H7 (cell line): Measurements from ENCODE around the gene CASTOR2. TPM values are rescaled to one million over a fixed set of nuclear protein-coding genes. Genes with fewer than 3 reads are reported as not detected.
A peak's percentile ranks its signal among the peaks of the same experiment; 100 is the strongest.

Experiments used
- DNase-seq: peaks from one replicate; pipeline ENCODE4 v3.0.0; 2012
- H3K27me3 ChIP-seq: 2 replicates; pipeline ENCODE4 v1.6.0; 2011; ENCODE audit warnings: mild to moderate bottlenecking, low read length; ENCODE audit not compliant: control insufficient read depth, insufficient read depth
- H3K36me3 ChIP-seq: replicated peaks from 2 replicates; pipeline ENCODE4 v1.5.1; 2011; ENCODE audit warnings: low read length; ENCODE audit not compliant: control insufficient read depth, insufficient read depth
- H3K4me3 ChIP-seq: 2 replicates; pipeline ENCODE4 v1.5.1; 2011; ENCODE audit warnings: low read depth, mild to moderate bottlenecking, control low read depth, low read length, moderate library complexity; ENCODE audit not compliant: insufficient read depth
- total RNA-seq: library from RNA; depleted of rRNA; stranded (reverse); fragments of >200 nt; shearing (Covaris generic); gene quantifications from 2 replicates; pipeline ENCODE4 v1.2.3, GENCODE V29; 2014

CASTOR2 gene
- total RNA-seq, 1 experiment from 2014 or later, result 28.5 TPM

DNA sequence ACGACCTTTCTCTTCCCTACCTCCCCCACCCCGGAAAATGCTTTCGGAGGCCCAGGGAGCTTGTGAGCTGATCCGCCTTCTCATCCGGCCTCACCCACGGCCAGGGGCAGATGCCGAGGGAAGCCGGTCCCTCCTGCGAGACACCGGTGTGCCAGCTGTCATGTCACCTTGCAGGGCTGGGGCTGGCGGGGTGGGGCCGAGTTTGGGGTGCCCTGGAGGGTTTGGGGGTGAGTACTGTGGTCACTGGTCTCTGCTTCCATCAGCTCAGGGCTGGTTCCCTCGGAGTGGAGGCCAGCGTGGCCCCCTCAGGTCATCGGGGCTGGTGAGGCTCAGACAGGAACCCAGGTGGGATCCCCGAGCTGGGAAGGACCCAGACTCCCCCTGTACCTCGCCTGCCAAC, 60.4 kb downstream of the CASTOR2 start:
- Histone ChIP-seq H3K4me3 (no peak overlapping the region), H3K36me3 (peaks cover 2% of the 10 kb centered on the region; the same call in 1 of the 2 replicates), H3K27me3 (no peaks in the 10 kb centered on the region)
- DNase-seq, result peak; percentile 51

DNA sequence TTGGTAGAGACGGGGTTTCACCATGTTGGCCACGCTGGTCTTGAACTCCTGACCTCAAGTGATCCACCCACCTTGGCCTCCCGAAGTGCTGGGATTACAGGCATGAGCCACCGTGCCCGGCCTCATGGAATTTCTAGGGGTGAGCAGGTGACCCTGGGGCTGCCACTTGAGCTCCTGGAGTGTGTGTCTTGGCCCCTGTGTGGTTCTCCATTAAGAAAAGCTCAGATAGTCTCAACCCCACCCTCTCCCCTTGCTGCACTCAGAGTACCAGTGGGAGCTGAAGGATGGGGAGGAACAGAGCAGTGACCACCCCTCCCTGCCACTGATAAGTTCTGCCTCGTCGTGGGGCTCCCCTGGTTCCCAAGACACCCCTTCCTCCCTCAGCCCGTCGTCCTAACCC, 63.8 kb downstream of the CASTOR2 start:
- H3K36me3 ChIP-seq, result peaks cover 2% of the 10 kb centered on the region; the same call in 1 of the 2 replicates
- DNase-seq, result peak; percentile 31
- no peak overlapping the region for H3K4me3 ChIP-seq
- no peaks in the 10 kb centered on the region for H3K27me3 ChIP-seq

DNA sequence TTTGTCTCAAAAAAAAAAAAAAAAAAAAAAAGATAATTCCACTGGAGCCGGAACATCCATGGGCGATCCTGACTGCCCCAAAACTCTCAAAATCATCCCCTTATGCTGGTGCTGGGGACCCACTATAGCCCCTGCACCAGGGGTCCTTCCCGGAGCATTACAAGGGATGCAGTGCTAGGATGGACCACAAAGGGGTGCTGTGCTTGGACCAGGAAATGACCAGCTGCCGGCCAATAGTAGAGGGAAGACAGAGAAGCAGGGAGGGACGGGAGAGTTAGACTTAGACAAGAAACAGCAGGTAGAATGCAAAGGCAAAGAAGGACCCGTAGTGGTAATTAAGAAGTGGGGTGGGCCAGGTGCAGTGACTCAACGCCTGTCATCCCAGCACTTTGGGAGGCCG, 68.6 kb downstream of the CASTOR2 start:
- no peaks in the 10 kb centered on the region for H3K27me3 ChIP-seq
- H3K36me3 ChIP-seq, result no peaks in the 10 kb centered on the region
- no peak overlapping the region for H3K4me3 ChIP-seq
- DNase-seq, result peak; percentile 91

- H3K36me3 ChIP-seq, result no peaks in the 10 kb centered on the region
- DNase-seq, result no peak
- H3K4me3 ChIP-seq, result no peak overlapping the region
- H3K27me3 ChIP-seq, result no peaks in the 10 kb centered on the region
These were observed 69.3 kb downstream of the CASTOR2 start for GRCh38 chr7:75033826-75034225.

DNA sequence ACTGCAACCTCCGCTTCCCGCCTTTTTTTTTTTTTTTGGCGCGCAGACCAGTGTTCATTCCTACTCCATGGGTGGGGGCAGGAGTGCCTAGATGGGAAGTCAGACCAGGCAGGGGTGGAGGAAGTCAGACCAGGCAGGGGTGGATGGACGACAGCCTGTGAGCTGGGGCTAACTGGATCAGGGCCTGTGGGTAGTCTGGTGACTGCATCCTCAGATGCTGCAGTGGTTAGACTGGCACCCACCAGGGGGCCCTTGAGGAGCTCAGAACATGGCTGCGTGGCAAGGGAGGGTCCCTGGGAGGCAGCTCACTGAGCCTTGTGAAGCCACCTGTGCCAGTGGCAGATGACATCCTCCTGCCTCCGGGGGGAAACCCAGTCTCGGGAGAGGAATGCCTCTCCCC, 74.0 kb downstream of the CASTOR2 start:
- Histone ChIP-seq H3K36me3 (peaks cover 7% of the 10 kb centered on the region), H3K4me3 (no peak overlapping the region), H3K27me3 (no peaks in the 10 kb centered on the region)
- DNase-seq, result peak; percentile 64

- Histone ChIP-seq H3K36me3 (peaks cover 9% of the 10 kb centered on the region), H3K4me3 (no peak overlapping the region), H3K27me3 (no peaks in the 10 kb centered on the region)
- DNase-seq, result no peak
These were observed 74.7 kb downstream of the CASTOR2 start for GRCh38 chr7:75039166-75039565.

DNA sequence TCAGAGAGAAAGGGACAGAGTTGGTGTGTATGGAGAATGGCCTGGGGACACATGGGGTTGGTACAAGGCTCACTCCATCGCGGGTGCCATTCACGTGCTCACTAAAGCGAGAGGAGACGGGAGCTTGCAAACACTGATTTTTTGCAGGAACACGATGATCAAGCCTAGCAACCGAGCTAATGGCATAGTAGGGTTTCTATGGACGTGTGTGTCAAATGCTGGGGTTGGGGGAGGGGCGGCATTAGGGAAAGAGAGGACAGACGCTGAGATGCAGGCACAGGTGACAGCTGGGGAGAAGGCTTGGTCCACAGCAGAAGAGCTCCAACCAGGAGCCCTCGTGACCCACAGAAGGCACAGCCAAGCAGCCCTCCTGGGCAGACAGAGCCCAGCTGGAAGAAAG, 75.2 kb downstream of the CASTOR2 start:
- H3K4me3 ChIP-seq, result no peak overlapping the region
- DNase-seq, result no peak
- peaks cover 9% of the 10 kb centered on the region for H3K36me3 ChIP-seq
- no peaks in the 10 kb centered on the region for H3K27me3 ChIP-seq

- no peak for DNase-seq
- no peak overlapping the region for H3K4me3 ChIP-seq
- H3K36me3 ChIP-seq, result peaks cover 9% of the 10 kb centered on the region
- no peaks in the 10 kb centered on the region for H3K27me3 ChIP-seq
These were observed 76.0 kb downstream of the CASTOR2 start for GRCh38 chr7:75040512-75040911.

DNA sequence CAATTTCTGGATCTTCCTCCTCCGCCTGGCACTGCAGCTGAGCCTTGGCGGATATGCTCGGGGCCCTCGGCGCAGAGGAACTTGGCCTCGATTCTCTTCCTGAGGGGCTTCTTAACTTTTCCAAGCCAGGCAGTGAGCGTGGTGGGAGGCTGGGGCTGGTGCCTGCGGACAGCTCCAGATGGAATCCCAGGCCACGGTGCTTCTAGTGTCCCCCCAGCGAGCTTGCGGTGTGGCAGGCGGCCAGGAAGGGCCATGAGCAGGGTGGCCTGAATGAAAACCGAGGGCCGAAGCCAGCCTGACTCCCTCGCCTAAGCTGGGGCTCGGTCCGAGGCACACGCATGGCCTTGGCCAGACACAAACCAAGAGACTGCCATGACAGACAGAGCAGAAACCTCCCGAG, 77.8 kb downstream of the CASTOR2 start:
- Histone ChIP-seq H3K27me3 (no peaks in the 10 kb centered on the region), H3K4me3 (no peak overlapping the region), H3K36me3 (peaks cover 9% of the 10 kb centered on the region)
- DNase-seq, result no peak

DNA sequence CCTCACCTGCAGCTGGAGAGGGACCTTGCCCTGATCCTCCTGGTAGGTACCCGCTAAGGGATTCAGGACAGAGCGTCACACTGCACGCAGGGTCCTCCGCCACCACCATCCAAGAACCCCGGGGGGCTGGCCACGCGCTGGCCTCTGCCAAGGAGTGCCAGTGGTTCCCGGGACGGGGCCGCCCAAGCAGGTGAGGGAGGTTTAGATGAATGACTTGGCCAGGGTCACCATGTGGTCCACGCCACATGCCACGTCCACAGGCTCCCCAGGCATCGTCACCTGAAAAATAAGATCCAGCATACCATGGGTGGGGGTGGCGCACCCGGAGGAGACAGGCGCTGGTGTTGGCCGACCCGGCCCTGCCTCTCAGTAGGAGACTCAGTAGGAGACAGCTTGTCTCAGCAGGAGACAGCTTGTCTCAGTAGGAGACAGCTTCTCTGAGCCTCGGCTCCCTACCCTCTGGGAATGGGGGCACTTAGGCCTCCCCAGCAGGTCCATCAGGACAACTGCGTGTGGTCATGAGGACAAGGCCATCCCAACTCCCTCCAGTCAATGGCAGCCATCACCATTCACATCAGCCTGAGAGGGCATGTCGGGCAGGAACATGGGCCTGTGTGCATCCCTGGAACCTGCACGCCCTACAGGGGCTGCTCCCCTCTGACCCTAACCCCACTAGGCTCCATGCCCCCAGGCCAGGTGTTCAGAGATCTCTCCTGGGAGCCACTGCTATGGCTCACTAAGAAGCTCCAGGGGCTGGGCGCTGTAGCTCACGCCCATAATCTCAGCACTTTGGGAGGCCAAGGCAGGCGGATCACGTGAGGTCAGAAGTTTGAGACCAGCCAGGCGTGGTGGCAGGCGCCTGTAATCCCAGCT, 78.6 kb downstream of the CASTOR2 start:
- DNase-seq, result no peak
- H3K4me3 ChIP-seq, result no peak overlapping the region

DNA sequence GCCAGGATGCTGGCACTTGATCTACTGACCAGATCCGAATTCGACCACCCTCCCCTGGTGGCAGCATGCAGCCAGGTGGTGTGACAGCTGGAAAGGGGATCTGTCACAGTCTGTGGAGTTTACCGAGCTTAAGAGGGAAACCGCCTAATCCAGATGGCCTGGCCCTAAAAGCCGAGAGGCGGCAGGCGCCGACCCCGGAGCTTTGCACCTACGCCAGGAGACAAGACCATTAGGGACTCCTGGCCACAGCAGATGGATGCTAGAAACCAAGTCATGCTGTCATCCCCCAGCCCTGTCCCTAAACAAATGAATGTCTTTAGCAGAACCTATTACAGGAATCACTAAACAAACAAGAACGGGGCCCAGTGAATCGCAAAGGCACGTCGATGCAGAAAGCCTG, 81.4 kb downstream of the CASTOR2 start:
- DNase-seq, result no peak
- Histone ChIP-seq H3K4me3 (no peak overlapping the region), H3K36me3 (peaks cover 12% of the 10 kb centered on the region), H3K27me3 (no peaks in the 10 kb centered on the region)

More for the DNA sequence above, 78.6 kb downstream of the CASTOR2 start:
- peaks cover 9% of the 10 kb centered on the region for H3K36me3 ChIP-seq
- no peaks in the 10 kb centered on the region for H3K27me3 ChIP-seq

GRCh38 chr7:75048435-75049379, 84.2 kb downstream of the CASTOR2 start:
- H3K27me3 ChIP-seq, result no peaks in the 10 kb centered on the region
- DNase-seq, result no peak

DNA sequence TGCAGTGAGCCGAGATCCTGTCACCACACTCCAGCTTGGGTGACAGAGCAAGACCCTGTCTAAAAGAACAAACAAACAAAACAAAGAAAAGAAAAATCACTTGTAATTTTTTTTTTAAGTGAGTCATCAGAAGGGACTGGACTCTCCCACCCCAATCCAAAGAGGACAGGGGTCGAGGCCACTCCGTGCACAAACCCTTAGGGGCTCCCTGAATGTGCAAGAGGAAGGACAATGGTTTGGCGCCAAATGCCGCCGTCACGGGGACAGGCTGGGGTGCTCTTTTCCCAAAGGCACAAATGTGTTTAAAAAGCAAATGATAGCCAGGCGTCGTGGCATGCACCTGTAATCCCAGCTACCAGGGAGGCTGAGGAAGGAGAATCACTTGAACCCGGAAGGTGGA, 85.3 kb downstream of the CASTOR2 start:
- peaks cover 12% of the 10 kb centered on the region for H3K36me3 ChIP-seq
- no peak overlapping the region for H3K4me3 ChIP-seq
- H3K27me3 ChIP-seq, result no peaks in the 10 kb centered on the region
- no peak for DNase-seq

More at GRCh38 chr7:75048435-75049379, 84.2 kb downstream of the CASTOR2 start:
- H3K4me3 ChIP-seq, result no peak overlapping the region
- peaks cover 9% of the 10 kb centered on the region for H3K36me3 ChIP-seq

DNA sequence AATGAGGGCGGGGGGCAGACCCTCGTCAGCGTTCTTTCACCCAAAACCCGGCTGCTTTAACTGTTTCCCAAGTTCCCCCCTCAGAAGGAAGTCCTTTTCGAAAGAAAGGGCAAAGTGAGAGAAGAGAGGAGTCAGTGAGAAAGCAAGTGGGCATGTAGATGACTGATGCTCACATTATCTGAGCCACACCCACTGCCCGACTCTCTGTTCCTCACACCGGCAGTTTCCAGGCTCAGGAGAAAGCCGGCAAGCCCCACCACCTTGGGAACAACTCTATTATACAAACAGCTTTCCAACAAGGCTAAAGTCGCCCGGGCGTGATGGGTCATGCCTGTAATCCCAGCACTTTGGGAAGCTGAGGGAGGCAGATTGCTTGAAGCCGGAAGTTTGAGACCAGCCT, 86.0 kb downstream of the CASTOR2 start:
- DNase-seq, result no peak
- H3K36me3 ChIP-seq, result peaks cover 15% of the 10 kb centered on the region
- H3K4me3 ChIP-seq, result no peak overlapping the region
- no peaks in the 10 kb centered on the region for H3K27me3 ChIP-seq

GRCh38 chr7:75054744-75055143, 90.2 kb downstream of the CASTOR2 start:
- no peak overlapping the region for H3K4me3 ChIP-seq
- H3K36me3 ChIP-seq, result peaks cover 26% of the 10 kb centered on the region
- DNase-seq, result no peak
- no peaks in the 10 kb centered on the region for H3K27me3 ChIP-seq
